T-helper 1 cell treated with Interleukin-12 subunit alpha and Interleukin-12 subunit beta and Interleukin-4 antibody, amounts not matched to agents 30 μg/mL and 1 μg/mL, for 36 hours (primary cell): Measurements from ENCODE around the gene DAP.

Source experiments
- H3K27ac Mint-ChIP-seq: one replicate; pipeline ENCODE4 v1.8.0; 2021; ENCODE audit warnings: mild to moderate bottlenecking, mixed read lengths
- H3K27me3 Mint-ChIP-seq: one replicate; pipeline ENCODE4 v1.8.0; 2021; ENCODE audit warnings: low read depth, mixed read lengths
- H3K36me3 Mint-ChIP-seq: one replicate; pipeline ENCODE4 v1.8.0; 2021; ENCODE audit warnings: low read depth, mixed read lengths
- H3K4me1 Mint-ChIP-seq: one replicate; pipeline ENCODE4 v1.8.0; 2021; ENCODE audit warnings: low read depth, mixed read lengths
- H3K4me3 Mint-ChIP-seq: one replicate; pipeline ENCODE4 v1.8.0; 2021; ENCODE audit warnings: mild to moderate bottlenecking, moderate library complexity, mixed read lengths
- H3K9me3 Mint-ChIP-seq: one replicate; pipeline ENCODE4 v1.8.0; 2021; ENCODE audit warnings: mixed read lengths

DAP gene

DNA sequence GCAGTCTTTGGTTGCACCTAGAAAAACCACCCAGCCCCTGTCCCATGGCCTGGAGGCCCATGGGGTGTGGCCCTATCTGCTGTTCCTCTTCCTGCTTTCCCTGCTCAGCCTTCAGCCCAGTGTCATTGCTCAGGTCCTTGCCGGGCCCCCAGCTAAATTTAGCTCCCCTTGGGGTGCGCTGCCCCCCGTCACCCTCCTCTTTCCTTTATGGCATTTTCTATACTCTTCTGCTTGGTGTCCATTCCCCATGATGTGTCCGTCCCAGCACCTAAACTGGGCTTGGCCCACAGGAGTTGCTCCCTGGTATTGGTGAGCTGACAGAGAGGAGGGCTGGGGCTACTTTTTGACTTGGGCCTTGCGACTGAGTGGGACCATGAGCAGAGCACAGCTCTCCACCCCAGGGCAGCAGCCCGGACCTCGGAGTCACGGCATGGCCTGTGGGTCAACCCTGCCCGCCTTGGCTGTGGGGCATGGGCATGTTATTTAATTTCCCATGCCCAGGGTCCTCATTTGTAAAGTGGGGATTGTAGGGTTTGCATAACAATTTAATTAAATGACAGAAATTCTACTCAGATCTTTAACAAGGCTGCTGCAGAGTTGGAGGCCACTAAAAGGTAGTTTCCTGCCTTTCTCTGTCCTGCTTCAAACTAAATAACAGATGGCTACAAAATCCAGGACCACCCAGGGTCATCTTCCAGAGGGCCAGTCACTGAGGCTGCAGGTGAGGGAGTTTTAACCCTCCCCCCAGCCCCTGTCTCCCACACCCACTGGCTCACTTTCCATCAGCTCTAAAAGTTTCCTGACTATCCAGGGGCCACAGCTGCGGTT is 98.2 kb downstream of the DAP start:
- Mint-ChIP-seq H3K4me1 (no peaks in the 10 kb centered on the region), H3K9me3 (no peaks in the 10 kb centered on the region), H3K4me3 (no peak overlapping the region), H3K27me3 (no peaks in the 10 kb centered on the region), H3K36me3 (no peaks in the 10 kb centered on the region), H3K27ac (no peak overlapping the region)

DNA sequence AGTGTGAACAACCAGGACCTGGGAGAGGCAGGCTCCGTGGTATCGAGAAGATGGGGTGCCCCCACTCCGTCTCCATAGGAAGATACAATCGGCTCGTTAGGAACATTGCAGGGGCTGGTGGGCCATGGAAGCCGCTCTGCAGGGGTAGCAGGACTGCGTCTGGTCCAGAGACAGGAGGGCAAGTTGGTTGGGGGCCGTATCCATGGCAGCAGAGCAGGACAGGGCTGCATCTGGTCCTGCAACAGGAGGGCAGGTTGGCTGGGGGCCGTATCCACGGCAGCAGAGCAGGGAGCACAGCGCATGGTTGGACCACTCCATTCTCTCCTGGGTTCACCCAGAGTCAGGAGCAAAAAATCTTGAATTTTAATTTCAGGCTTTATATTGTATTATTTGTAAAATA is 99.0 kb downstream of the DAP start:
- Mint-ChIP-seq H3K4me1 (no peaks in the 10 kb centered on the region), H3K4me3 (no peak overlapping the region), H3K27me3 (no peaks in the 10 kb centered on the region), H3K36me3 (no peaks in the 10 kb centered on the region), H3K9me3 (no peaks in the 10 kb centered on the region), H3K27ac (no peak overlapping the region)

DNA sequence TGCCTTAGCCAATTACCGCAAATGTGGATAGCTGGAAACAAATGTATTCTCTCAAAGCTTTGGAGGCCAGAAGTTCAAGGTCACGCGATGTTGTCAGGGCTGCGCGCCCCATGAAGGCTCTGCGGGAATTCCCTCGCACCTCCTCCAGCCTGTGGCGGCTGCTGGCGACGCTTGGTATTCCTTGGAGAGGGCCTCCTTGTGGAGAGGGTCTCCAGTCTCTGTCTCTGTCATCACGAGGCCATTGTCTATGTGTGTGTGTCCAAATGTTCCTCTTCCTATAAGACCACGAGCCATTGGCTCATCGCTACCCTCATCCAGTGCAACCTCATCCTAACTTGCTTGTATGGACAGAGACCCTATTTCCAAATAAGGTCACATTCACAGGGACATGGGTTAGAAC is 99.6 kb downstream of the DAP start:
- H3K36me3 Mint-ChIP-seq = no peaks in the 10 kb centered on the region
- no peaks in the 10 kb centered on the region for H3K9me3 Mint-ChIP-seq
- no peaks in the 10 kb centered on the region for H3K27me3 Mint-ChIP-seq
- no peak overlapping the region for H3K4me3 Mint-ChIP-seq
- no peak overlapping the region for H3K27ac Mint-ChIP-seq
- H3K4me1 Mint-ChIP-seq = no peaks in the 10 kb centered on the region

DNA sequence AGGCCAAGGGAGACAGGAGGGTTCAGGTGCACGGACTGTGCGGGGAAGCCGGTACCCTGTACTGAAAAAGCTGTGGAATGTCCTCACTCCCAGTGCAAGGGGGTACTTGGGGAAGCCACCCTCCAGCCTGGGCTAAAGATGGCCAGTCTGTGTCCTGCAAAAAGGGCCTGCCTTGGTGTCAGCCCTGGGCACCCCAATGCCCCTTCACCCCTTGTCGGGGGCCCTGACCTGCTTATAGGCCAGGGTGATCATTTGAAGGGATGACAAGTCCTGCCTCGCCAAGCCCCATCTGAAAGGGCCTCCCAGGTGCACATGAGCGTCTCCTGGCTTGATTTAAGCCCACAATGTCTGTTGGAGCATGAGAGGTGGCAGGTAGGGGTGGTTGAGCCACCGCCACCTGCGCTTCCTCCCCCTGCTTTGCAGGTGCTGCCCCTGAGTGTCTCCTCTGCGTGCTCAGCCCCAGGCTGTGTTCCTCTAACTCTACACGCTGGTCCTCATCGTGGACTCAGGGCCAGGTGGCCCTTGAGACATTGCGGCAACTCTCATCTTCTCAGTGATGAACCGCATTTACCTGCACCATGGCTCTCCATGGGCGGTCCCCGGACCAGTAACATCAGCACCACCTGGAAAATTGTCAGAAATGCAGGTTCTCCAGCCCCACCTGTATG is 100.2 kb downstream of the DAP start:
- H3K4me3 Mint-ChIP-seq = no peak overlapping the region
- H3K9me3 Mint-ChIP-seq = no peaks in the 10 kb centered on the region
- no peaks in the 10 kb centered on the region for H3K36me3 Mint-ChIP-seq
- H3K27ac Mint-ChIP-seq = no peak overlapping the region
- no peaks in the 10 kb centered on the region for H3K4me1 Mint-ChIP-seq
- H3K27me3 Mint-ChIP-seq = no peaks in the 10 kb centered on the region

DNA sequence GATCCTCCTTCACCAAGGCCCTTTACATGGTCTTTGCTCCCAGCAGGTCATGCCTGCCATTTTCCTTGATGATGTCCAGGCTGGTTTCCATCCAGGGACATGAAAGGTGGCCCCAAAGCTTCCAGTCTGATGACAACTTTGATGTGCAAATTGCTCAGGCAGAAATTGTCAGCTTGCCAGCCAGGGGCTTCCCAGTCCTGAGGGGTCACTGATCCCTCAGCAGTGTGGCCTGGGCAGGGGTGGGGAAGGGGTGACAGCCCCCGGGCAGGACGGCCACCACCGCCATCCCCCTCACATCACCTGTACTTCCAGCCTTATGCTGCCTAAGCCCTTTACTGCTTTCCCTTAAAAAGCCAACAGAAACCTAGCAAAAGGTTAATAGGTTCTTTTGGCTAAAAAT is 100.9 kb downstream of the DAP start:
- H3K4me1 Mint-ChIP-seq = no peaks in the 10 kb centered on the region
- no peaks in the 10 kb centered on the region for H3K36me3 Mint-ChIP-seq
- no peak overlapping the region for H3K4me3 Mint-ChIP-seq
- no peak overlapping the region for H3K27ac Mint-ChIP-seq
- H3K27me3 Mint-ChIP-seq = no peaks in the 10 kb centered on the region
- no peaks in the 10 kb centered on the region for H3K9me3 Mint-ChIP-seq

DNA sequence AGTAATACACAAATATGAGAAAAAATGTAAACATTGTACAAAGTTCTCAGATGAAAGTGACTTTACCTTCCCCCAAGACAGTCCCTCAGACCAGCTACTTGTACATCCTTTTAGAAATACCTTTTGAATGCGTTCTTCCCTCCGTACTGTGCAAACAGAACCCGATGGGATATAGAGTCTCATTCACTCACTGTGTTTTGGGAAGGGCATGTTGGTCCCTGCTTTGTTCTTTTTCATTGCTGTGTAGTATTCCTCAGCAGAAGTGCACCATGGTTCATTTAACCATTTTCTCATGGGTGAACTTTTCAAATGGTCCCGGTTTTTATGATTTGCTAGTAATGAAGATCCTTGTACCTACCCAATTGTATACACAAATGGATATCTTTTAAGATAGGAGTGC is 102.8 kb downstream of the DAP start:
- Mint-ChIP-seq H3K27ac (no peak overlapping the region), H3K9me3 (no peaks in the 10 kb centered on the region), H3K27me3 (no peaks in the 10 kb centered on the region), H3K4me1 (no peaks in the 10 kb centered on the region), H3K4me3 (no peak overlapping the region), H3K36me3 (no peaks in the 10 kb centered on the region)

DNA sequence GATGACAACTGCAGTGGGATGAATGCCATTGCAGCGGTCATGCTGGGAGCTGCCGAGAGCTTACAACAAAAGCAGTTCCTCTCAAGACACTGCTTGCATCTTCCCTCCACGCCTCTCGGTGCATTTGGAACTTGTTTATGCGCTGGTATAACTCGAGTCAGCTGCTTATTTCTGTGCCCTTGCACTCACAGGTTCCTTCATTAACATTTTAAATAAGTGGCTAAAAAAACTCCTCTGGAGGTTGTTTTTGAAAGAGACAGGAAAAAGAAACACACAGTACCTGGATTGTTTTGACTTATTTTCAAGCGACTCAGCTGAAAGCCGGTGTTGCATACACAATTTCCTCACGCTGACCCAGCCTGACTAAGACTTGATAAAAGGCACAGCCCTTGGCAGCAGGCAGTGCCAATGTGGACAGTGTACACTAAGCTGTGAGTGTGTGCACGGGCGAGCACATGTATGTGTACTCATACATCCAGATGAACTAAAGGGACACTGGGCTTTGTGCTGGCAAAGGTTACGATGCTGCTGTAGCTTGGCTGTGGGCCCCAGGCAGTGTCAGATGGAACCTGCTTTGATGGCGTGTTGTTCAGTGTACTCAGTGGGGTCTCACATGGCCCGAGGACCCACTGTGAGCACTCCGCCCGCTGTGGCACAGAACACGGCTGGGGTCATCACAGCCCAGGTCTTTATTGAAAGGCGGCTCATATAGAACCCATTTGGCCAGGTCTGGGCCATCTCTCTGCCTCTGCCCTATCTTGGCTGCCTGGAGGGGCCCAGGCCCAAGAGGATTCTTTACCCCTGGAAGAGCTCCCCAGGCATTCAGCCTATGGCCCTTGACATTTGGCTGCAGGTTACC is 104.8 kb downstream of the DAP start:
- Mint-ChIP-seq H3K4me3 (no peak overlapping the region), H3K4me1 (no peaks in the 10 kb centered on the region), H3K27ac (no peak overlapping the region), H3K27me3 (no peaks in the 10 kb centered on the region), H3K9me3 (no peaks in the 10 kb centered on the region), H3K36me3 (no peaks in the 10 kb centered on the region)

DNA sequence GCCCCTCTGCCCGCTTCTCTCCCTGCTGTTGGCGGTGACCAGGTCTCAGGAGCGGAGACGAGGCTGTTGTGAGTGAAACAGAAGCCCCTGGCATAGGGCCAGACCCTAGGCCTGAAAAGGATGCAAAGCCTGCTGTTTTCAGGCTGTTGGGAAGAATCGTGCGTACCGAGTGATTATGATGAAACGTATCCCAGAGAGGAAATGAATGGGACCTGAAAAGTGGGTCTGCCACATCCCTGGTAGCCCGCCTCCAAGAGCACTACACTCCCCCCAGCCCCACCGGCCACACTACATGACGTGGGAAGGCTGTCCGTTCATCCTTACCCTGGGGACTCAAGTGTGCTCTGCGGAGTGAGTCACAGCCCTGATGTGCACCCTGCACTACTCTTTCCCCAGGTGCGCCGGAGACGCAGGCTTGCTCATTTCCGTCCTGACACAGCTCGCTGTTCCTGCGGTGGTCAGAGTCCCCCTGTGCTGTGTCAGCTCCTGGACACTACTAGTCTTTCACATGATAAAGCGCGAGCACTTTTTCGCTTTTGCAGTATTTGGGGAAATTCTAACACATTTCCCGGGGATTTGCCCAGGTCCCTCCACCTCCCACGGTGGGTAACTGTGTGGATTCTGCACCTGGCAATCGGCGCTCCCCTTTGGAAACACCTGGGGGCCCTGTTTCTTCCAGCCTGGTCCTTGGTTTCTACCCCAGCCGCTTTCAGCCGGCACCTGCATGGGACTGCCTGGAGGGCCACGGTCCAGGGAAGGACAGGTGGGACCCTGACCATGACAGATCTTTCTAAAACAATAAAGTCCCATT is 105.7 kb downstream of the DAP start:
- H3K36me3 Mint-ChIP-seq = peaks cover 1% of the 10 kb centered on the region
- no peak overlapping the region for H3K27ac Mint-ChIP-seq
- no peaks in the 10 kb centered on the region for H3K4me1 Mint-ChIP-seq
- no peaks in the 10 kb centered on the region for H3K9me3 Mint-ChIP-seq
- no peaks in the 10 kb centered on the region for H3K27me3 Mint-ChIP-seq
- no peak overlapping the region for H3K4me3 Mint-ChIP-seq

DNA sequence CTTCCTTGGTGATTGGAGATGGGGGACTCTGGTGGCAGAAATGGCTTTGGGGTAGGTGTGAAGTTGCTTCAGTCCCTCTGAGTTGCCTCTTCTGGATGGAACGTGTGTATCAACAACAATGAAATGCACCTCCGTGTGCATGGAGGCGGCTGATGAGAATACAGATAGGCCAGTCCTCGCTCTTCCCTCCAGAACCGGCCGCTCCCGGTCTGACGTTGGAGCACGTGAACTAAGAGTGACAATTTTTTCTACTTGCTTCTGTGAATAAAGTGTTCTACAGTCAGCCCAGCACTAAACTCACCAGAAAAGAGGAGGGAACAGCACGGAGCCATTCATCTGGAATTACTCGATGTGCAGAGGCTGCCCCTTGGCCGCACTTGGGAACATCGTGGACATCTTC is 106.5 kb downstream of the DAP start:
- no peaks in the 10 kb centered on the region for H3K4me1 Mint-ChIP-seq
- H3K27me3 Mint-ChIP-seq = no peaks in the 10 kb centered on the region
- peaks cover 1% of the 10 kb centered on the region for H3K36me3 Mint-ChIP-seq
- H3K9me3 Mint-ChIP-seq = no peaks in the 10 kb centered on the region
- H3K27ac Mint-ChIP-seq = no peak overlapping the region
- no peak overlapping the region for H3K4me3 Mint-ChIP-seq

DNA sequence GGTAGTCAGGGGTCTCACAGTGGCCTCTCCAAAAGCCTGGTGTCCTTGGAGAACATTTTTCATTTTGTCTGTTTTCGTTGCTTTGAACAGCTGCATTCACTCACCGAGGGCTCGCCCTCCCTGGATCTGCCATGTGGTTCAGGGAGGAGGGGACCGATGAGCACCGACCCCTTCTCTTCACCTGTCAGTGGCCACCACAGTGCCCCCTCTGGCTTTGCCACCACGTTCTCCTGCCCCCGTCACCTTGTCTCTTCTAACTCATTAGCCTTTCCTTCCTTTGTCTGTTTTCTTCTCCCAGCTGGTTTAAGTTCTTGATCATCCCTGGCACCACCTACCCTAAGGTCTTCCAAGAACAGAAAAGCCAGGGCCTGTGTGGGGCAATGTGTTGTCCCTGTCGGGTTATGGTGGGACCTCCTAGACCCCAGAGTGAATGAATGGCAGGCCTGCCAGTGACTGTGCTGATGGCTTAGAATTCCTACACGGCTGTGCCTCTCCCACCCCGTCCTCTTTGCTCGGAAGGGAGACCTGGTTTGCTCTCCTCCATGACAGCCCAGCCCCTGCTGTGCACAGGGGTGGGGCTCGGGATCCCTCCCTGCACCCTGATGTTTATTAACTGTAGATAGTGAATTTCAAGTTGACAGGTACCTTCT is 107.2 kb downstream of the DAP start:
- no peak overlapping the region for H3K4me3 Mint-ChIP-seq
- no peak overlapping the region for H3K27ac Mint-ChIP-seq
- no peaks in the 10 kb centered on the region for H3K9me3 Mint-ChIP-seq
- no peaks in the 10 kb centered on the region for H3K4me1 Mint-ChIP-seq
- H3K27me3 Mint-ChIP-seq = no peaks in the 10 kb centered on the region
- peaks cover 1% of the 10 kb centered on the region for H3K36me3 Mint-ChIP-seq

DNA sequence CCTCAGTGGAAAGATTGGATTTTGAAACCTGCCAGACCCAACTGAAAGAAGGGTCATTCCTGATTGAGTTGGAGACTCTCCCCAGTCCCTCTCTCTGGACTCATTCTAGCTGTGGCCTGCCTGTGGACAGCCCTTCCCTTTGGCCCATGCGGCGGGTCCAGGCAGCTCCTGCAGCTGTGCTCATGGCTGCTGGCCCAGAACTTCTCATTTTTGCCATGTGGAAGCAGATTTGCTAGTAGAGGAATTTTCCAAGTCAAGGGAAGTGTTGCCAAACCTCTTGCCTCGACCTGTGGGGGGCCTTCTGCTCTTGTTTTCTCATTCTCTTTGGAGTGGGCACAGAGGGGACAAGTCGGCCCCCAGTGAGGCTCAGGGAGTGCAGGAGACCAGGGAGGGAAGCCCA is 108.0 kb downstream of the DAP start:
- Mint-ChIP-seq H3K9me3 (no peaks in the 10 kb centered on the region), H3K27me3 (no peaks in the 10 kb centered on the region), H3K27ac (no peak overlapping the region), H3K4me3 (no peak overlapping the region), H3K36me3 (peaks cover 1% of the 10 kb centered on the region), H3K4me1 (no peaks in the 10 kb centered on the region)

DNA sequence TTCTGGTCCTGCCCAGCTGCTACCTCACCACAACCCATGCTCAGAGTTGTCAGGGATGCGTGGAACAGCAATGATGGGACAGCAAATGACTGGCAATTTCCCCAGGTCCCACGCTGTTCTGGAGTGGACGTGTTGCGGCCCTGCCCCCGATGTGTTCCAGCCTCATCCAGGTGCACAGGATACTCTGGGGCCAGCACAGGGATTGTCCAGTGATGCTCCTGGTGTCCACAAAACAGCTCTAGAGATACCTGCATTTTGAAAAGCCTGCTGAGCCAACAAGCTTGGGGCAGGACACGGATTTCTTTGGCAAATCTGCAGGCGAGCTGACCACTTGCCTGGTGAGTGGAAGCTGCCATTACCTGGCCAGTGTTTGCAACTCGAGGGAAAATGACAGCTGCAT is 108.4 kb downstream of the DAP start:
- H3K9me3 Mint-ChIP-seq = no peaks in the 10 kb centered on the region
- no peaks in the 10 kb centered on the region for H3K4me1 Mint-ChIP-seq
- peaks cover 1% of the 10 kb centered on the region for H3K36me3 Mint-ChIP-seq
- no peak overlapping the region for H3K27ac Mint-ChIP-seq
- H3K4me3 Mint-ChIP-seq = no peak overlapping the region
- H3K27me3 Mint-ChIP-seq = no peaks in the 10 kb centered on the region

DNA sequence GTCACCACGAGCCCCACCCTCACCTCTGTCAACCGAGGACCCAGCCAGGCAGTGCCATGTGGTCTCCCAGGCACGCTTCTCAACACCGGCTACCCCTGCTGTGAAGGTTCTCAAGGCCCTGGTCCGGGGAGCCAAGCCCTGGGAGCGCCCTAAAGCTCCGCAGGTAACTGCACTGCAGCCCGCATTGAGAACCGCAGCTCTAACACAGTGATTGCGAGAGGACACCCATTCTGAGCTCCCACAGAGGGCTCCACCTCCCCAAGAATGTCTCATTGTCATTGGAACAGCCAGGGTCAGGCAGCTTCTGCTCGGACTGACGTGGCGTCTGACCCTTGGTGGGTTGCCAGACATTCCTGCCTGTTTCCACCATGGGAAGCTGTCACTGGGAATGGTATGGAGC is 108.9 kb downstream of the DAP start:
- Mint-ChIP-seq H3K27me3 (no peaks in the 10 kb centered on the region), H3K4me3 (no peak overlapping the region), H3K4me1 (no peaks in the 10 kb centered on the region), H3K27ac (no peak overlapping the region), H3K36me3 (peaks cover 1% of the 10 kb centered on the region), H3K9me3 (no peaks in the 10 kb centered on the region)
